Measurements from ENCODE around the gene PLAC8.

PLAC8 gene

GRCh38 chr4:83115000-83115399, 471 bp upstream of the PLAC8 start:
- TF ChIP-seq POLR2AphosphoS5 (IDR thresholded peaks at IDR 0.05; ENCODE audit: low read depth, low read length) = no peak
- no peak for TF ChIP-seq TAF1 (IDR thresholded peaks at IDR 0.05; ENCODE audit: borderline replicate concordance, insufficient read depth, low read length)
- no peak for TF ChIP-seq FOXP2 (optimal IDR thresholded peaks at IDR 0.05; ENCODE audit: borderline replicate concordance, extremely low read depth, extremely low read length, insufficient read depth)
- no peak for TF ChIP-seq REST (IDR thresholded peaks at IDR 0.05; ENCODE audit: insufficient read depth in 1 of 2, low read depth in 2 of 2, low read length in 2 of 2)

- no peak for TF ChIP-seq FOXP2 (optimal IDR thresholded peaks at IDR 0.05; ENCODE audit: borderline replicate concordance, extremely low read depth, extremely low read length, insufficient read depth)
- no peak for TF ChIP-seq SIN3A (IDR thresholded peaks at IDR 0.05; ENCODE audit: borderline replicate concordance, insufficient read depth, low read length)
- no peak for TF ChIP-seq TAF1 (IDR thresholded peaks at IDR 0.05; ENCODE audit: borderline replicate concordance, insufficient read depth, low read length)
- no peak for TF ChIP-seq POLR2AphosphoS5 (IDR thresholded peaks at IDR 0.05; ENCODE audit: low read depth, low read length)
- TF ChIP-seq REST (IDR thresholded peaks at IDR 0.05; ENCODE audit: insufficient read depth in 1 of 2, low read depth in 2 of 2, low read length in 2 of 2) = no peak
These were observed 1.1 kb downstream of the PLAC8 start for GRCh38 chr4:83113429-83113786.

GRCh38 chr4:83112678-83113428, 1.7 kb downstream of the PLAC8 start:
- no peak for TF ChIP-seq REST (IDR thresholded peaks at IDR 0.05; ENCODE audit: insufficient read depth in 1 of 2, low read depth in 2 of 2, low read length in 2 of 2)
- TF ChIP-seq POLR2AphosphoS5 (IDR thresholded peaks at IDR 0.05; ENCODE audit: low read depth, low read length) = no peak
- TF ChIP-seq TAF1 (IDR thresholded peaks at IDR 0.05; ENCODE audit: borderline replicate concordance, insufficient read depth, low read length) = no peak
- no peak for TF ChIP-seq FOXP2 (optimal IDR thresholded peaks at IDR 0.05; ENCODE audit: borderline replicate concordance, extremely low read depth, extremely low read length, insufficient read depth)
- no peak for TF ChIP-seq SIN3A (IDR thresholded peaks at IDR 0.05; ENCODE audit: borderline replicate concordance, insufficient read depth, low read length)

GRCh38 chr4:83112231-83112630, 2.3 kb downstream of the PLAC8 start:
- TF ChIP-seq TAF1 (IDR thresholded peaks at IDR 0.05; ENCODE audit: borderline replicate concordance, insufficient read depth, low read length) (no peak), FOXP2 (optimal IDR thresholded peaks at IDR 0.05; ENCODE audit: borderline replicate concordance, extremely low read depth, extremely low read length, insufficient read depth) (no peak), REST (IDR thresholded peaks at IDR 0.05; ENCODE audit: insufficient read depth in 1 of 2, low read depth in 2 of 2, low read length in 2 of 2) (no peak), POLR2AphosphoS5 (IDR thresholded peaks at IDR 0.05; ENCODE audit: low read depth, low read length) (no peak), SIN3A (IDR thresholded peaks at IDR 0.05; ENCODE audit: borderline replicate concordance, insufficient read depth, low read length) (no peak)

All from PFSK-1 (cell line).